ENCODE measurements around the gene PLIN5. TPM values are rescaled to one million over a fixed set of nuclear protein-coding genes. Genes with fewer than 3 reads are reported as not detected.
"Not testable (repeated sequence)": the region's sequence is repeated elsewhere in the genome, so short reads cannot be mapped to it uniquely, and the experiment has no call there.

PLIN5 gene
- total RNA-seq, 1 donor from 2014 or later, result 7.5 TPM

GRCh38 chr19:4543842-4544647, 9.0 kb upstream of the PLIN5 start:
- no peak for DNase-seq

GRCh38 chr19:4542896-4543841, 8.1 kb upstream of the PLIN5 start:
- DNase-seq, result no peak

DNA sequence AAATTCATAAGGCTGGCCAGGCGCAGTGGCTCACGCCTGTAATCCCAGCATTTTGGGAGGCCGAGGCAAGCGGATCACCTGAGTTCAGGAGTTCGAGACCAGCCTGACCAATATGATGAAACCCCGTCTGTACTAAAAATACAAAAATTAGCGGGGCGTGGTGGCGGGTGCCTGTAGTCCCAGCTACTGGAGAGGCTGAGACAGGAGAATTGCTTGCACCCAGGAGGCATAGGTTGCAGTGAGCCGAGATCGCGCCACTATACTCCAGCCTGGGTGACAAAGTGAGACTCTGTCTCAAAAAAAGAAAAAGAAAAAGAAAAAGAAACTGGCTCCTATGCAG, 6.8 kb upstream of the PLIN5 start:
- DNase-seq, result not testable (repeated sequence)

DNA sequence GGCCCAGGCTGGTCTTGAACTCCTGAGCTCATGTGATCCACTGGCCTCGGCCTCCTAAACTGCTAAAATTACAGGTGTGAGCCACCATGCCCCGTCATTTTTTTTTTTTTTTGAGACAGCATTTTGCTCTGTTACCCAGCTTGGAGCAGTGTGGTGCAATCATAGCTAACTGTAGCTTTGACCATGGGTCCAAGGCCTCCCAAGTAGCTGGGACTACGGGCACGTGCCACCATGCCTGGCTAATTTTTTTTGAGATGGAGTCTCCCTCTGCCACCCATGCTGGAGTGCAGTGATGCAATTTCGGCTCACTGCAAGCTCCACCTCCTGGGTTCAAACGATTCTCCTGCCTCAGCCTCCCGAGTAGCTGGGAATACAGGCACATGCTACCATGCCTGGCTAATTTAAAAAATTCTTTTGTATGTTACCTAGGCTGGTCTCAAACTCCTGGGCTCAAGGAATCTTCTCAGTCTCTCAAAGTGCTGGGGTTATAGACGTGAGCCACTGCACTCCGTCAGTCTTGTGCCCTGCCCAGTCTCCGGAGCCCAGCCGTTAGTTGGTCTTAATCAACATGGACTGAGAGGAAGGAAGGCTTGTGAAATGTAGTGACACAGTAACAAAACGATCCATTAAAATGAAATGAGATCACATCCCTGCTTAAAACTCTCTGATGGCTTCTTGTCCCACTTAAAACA, 6.2 kb upstream of the PLIN5 start:
- DNase-seq, result no peak

DNA sequence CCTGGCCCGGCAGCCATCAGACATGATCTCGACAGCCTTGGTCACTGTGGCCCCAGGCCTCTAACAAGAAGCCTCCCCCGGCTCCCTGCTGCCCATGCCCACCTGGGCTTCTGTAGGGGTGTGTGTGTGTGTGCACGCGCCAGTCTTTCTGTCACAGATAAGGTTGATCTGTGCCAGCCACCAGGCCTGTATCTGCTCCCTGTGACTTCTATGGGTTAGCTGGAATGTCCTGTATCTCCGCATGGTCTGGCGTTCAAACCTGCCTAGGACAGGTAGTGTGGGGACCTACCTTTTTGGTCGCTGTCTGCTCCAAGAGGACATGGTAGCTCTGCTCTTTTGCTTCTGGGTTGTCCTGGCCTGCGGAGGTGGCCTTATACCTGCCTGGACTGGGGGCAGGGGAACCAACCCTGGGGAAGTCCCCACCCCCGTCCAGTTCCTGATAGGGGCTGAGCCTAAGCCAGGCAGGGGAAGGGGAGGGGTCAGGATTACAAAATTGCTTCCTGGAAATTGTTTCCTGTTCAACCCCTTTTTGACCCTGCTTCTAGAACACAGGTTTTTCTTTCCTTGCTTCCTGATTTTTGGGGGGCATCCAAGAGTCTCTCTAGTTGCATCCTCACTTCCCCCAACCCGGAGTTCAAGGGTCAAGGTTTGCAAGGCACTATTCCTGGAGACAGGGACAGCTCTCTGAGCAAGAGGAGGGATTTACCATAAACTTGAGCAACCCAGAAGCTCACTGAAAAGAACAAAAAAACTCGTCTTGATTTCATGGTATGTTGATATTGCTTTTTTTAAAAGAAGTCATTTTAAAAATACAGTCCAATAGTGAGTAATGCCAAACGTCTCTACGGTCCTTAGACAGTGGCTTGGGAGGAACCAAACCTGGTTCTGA, 4.9 kb upstream of the PLIN5 start, which contains the start of gene LRG1:
Gene LRG1 (minus strand): TSS at position 344 of the 889 bp plus-strand sequence. CDS start 23 bp downstream, at position 321.
- DNase-seq, result no peak

DNA sequence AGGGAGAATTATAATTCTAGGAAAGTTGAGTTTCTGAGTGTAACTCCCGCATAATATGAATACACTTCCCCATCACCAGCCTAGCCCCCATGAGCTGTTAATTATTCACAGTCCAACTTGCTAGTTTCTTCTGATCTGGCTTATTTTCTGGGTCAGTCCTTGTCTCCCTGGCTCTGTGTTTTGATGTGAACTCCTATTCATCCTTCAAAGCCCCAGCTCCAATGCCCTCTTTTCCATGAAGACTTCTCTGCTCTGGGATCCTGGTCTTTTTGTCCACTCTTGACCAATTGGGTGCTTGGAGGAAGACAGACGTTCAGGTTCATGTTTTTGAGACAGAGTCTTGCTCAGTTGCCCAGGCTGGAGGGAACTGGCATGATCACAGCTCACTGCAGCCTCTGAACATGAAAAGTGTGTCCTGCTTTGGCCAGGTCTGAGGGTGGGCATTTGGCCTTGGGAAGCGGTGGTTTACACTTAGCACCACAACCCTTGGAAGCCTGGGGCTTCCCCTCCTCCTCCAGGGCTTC, 4.2 kb upstream of the PLIN5 start:
- DNase-seq, result no peak

DNA sequence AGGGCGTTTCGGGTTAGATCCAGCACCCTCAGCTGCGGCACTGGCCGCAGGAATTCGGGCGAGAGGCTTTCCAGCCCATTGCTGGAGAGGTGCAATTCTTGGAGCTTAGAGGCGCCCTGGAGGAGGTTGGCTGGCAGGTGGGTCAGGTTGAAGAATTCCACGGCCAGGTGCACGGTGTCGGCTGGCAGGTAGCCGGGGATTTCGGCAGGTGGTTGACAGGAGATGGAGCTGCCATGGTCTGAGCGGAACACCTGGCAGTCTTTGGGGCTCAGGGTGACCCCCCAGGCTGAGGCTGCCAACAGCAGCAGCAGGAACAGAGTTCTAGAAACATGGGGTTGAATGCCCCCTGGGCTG, 3.6 kb upstream of the PLIN5 start:
- no peak for DNase-seq

DNA sequence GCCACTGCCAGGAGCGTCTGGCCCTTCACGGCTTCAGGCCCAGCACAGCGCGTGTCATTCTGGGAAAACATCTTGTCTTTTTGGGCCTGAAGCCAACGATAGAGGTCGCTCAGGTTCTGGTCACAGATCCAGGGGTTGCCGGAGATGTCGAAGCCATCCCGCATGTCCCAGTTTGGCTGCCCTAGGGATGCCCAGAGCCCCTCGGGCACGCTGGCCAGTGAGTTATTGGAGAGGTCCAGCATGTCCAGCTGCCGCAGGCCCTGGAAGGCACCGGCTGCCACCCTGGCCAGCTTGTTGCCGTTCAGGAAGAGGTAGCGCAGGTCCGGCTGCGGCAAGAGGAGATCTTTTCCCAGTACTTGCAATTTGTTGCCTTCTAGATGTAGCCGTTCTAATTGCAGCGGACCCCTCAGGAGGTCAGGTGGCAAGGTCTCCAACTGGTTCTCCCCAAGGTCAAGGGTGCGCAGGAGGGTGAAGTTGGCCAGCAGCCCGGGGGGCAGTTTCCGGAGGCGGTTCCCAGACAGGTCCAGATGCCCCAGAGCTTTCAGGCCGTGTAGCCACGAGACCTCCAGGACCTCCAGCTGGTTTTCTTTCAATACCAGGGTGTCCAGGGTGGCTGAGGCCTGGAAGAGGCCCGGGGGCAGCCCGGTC, 3.1 kb upstream of the PLIN5 start:
- DNase-seq, result no peak

DNA sequence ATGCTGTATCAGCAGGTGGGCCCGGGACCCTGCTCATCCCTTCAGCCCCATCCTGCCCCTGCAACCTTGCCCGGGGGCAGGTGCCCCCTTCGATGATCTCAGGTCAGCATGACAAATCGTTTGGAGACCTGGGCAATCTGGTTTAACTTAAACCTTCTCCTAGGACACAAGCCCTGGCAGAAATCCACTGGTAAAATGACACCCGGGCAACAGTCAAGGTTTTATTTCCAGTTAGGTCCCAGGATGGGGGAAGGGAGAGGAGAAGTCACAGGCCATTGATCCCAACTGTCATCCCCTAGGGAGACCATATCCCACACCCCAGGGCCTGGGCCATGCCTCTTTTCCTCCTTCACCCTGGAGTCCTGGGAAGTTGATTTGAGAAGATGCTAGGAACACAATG, 1.8 kb upstream of the PLIN5 start:
- no peak for DNase-seq

GRCh38 chr19:4533835-4534424, 1.1 kb downstream of the PLIN5 start:
- no peak for DNase-seq

- no peak for DNase-seq
Observed at GRCh38 chr19:4533334-4533733, 1.7 kb downstream of the PLIN5 start.

DNA sequence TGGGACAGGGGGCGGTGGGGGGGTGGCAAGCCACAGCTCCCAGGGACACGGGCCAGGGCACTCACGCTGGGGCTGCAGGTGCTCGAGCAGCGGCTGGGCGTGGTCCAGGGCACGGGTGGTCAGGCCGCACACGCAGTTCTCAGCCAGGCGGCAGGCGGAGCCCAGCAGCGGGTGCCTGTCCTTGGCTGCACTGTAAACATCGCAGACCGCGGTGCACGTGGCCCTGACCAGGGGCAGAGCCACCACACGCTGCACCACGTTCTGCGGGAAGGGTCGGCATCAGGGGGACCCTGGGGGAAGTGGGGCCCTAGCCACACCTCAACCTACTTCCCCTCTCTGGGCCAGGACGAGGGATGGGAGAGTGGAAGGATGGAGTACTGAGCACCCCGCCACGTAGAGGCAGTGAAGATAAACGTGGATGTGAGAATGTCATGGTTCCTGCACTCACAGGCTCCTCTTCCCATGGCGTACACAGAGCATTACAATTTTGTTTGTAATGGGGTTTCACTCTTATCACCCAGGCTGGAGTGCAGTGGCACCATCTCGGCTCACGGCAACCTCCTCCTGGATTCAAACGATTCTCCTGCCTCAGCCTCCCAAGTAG, 3.4 kb downstream of the PLIN5 start:
- no peak for DNase-seq

DNA sequence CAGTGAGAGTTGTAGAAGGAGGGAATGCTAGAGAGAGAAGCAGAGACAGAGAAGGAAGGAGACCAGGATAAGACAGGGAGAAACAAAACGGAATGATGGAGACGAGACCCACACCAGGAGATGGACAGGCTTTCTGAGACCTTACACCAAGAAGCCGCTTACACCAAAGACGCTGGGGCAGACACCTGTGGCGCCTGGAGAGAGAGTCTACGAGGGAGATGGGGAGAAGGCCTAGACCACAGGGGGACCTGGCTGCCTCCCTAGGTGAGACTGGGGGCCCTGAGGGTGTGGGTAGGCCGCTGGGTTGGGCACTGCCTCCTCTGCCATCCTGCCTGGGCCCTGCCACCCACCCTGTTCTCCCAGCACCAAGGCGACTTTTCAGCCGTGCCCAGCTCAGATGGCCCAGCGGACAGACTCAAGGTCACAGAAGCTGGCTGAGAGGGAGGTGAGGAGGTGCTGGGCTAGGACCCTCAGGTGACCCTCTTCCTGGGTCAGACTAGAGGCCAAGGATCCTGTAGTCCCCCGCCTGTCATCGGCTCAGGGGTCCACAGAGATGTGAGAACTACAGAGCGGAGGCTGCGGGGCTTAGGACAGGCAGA, 5.0 kb downstream of the PLIN5 start:
- DNase-seq, result no peak

GRCh38 chr19:4528843-4529242, 6.2 kb downstream of the PLIN5 start:
- DNase-seq, result no peak

DNA sequence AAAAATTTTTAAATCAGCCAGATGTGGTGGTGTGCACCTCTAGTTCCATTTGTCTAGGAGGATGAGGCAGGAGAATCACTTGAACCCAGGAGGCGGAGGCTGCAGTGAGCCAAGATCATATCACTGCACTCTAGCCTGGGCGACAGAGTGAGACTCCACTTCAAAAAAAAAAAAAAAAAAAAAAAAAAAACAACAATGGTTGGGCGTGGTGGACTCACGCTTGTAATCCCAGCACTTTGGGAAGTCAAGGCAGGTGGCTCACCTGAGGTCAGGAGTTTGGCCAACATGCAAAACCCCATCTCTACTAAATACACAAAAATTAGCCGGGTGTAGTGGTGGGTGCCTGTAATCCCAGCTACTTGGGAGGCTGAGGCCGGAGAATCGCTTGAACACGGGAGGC, 7.6 kb downstream of the PLIN5 start:
- not testable (repeated sequence) for DNase-seq

GRCh38 chr19:4525563-4526002, 9.4 kb downstream of the PLIN5 start:
- DNase-seq, result no peak

DNA sequence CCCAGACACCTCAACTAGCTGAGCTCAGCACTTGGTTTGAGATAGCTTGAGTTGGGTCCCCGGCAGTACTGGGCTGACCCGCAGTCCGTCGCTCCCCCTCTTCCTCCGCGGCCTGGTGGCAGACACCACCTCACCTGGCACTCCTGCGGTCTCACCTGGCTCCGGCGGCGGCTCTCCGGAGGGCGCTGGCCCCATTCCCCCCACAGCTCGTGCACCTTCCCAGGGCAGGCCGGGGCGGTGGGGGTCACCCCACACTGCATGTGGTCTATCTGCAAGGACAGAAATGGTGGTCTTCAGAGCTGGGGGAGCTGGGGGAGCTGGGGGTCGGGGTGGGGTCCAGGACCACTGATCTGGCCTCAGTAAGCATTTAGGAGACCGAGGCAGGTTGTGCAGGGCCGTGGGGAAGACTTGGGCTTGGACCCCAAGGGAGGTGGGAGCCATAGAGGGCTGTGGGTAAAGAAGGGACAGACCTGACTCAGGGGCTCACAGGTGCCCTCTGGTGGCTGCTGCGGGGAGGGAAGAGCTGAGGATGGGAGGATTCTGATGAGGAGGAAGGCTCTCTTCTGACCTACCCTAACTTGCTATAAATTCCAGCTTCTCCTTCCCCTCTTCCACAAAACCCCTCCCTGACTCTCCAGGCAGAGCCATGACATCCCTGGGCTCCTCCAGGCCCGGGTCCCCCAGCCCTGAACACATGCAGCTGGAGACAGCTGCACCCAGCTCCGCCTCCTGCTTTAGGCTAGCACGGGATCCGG, 10.0 kb downstream of the PLIN5 start:
- no peak for DNase-seq

DNA sequence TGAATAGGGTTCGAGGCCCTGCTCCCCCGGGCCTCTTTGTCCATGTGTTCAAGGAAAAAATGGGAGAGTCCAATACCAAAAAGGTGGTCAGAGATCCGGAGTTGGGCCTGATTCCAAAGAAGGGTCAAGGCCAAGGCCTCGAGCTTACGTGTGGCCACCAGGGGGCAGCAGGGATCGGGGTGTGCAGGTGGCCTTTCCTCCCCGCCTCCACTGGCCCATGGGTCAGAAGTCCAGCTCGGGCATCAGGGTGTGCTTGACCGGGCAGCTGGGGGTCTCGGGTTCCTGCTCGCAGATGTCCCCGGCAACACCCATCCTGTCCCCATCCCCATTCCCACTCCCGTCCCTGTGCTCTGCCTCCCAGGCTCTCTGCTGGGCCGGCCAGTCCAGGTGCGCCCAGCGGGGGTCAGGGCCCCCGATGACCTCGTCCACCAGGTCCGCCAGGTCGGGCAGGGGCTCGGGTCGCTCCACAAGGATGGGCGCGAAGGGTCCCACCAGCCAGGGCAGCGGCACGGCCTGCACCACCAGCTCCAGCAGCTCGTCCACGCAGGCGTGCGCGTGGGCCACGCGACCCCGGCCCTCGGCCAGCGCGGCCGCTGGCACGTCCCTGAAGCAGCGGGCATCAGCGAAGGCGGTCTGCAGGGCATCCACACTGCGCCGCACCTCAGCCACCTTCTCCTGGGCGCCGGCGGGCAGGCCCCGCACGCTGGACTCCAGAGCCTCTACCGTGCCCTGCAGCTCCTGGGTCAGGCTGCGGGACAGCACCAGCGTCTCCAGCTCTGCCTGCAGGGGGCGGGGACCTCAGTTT, 11.5 kb downstream of the PLIN5 start:
- DNase-seq, result no peak
